ENCODE measurements around the gene STUM.

DNA sequence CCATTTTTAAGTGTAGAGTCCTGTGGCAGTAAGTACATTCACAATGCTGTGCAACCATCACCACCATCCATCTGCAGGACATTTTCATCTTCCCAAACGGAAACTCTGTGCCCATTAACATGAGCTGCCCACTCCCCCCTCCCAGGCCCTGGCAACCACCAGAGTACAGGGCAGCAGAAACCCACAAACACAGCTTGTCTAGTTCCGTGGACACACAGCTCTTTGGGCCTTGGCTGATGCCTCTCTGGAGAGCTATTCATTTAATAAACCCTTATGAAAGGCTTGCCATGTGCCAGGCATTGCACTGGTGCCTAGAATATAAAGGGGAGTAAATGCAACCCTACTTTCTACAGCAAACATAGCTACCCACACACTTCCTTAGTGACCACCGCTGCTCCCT, 28.0 kb downstream of the STUM start:
- no peak for TF ChIP-seq CTCF (optimal IDR thresholded peaks at IDR 0.05 in 1 of 3, IDR thresholded peaks at IDR 0.05 in 1 of 3, conservative IDR thresholded peaks at IDR 0.05 in 1 of 3; ENCODE audit: extremely low read depth in 1 of 3, insufficient read depth in 2 of 3, low read length in 3 of 3)
- TF ChIP-seq EZH2 (IDR thresholded peaks at IDR 0.05; ENCODE audit: low read length) = no peak

Measured in keratinocyte (primary cell).